Psoas muscle (tissue), 8 donors: Measurements from ENCODE around the gene MGLL. TPM values are rescaled to one million over a fixed set of nuclear protein-coding genes. Genes with fewer than 3 reads are reported as not detected.

ENCODE experiments used
- ATAC-seq, 4 donors: fragments of 200-7000 bp; cut with Tn5 transposase; one replicate each; pipeline ENCODE4 v1.9.1; 2020; ENCODE audit warnings: moderate library complexity in 3 of 4, mild to moderate bottlenecking in 2 of 4
- DNase-seq, 2 donors: peaks; one replicate each; pipeline ENCODE4 v3.0.0-alpha.2; 2020
- H3K27ac ChIP-seq: fragments of 200-600 bp; one replicate; pipeline ENCODE4 v1.8.0; 2022
- H3K27me3 ChIP-seq, 3 donors: fragments of 200-600 bp in 1 of 3; one replicate each; pipeline versions ENCODE4 v1.6.1 to v1.8.0; 2013 to 2022; ENCODE audit warnings: low read length in 2 of 3, mild to moderate bottlenecking in 2 of 3, moderate library complexity in 1 of 3; ENCODE audit not compliant: insufficient read depth in 3 of 3
- H3K36me3 ChIP-seq, 2 donors: fragments of 200-600 bp in 1 of 2; one replicate each; pipeline versions ENCODE4 v1.6.1 to v1.8.0; 2013 to 2022; ENCODE audit warnings: low read depth in 1 of 2, mild to moderate bottlenecking in 1 of 2, moderate library complexity in 1 of 2; ENCODE audit not compliant: insufficient read depth in 1 of 2
- H3K4me1 ChIP-seq: fragments of 200-600 bp; one replicate; pipeline ENCODE4 v1.8.0; 2022
- H3K4me3 ChIP-seq: fragments of 200-600 bp; one replicate; pipeline ENCODE4 v1.8.0; 2022; ENCODE audit warnings: mild to moderate bottlenecking
- H3K9me3 ChIP-seq: fragments of 200-600 bp; one replicate; pipeline ENCODE4 v1.8.0; 2022
- WGBS, 3 donors: extraction: QIAGEN DNeasy Blood & Tissue Kit; methylation state at CpG; one replicate each; pipeline versions ENCODE4 v1.1.6 to v1.1.7; 2013; 5-methylcytosine and 5-hydroxymethylcytosine counted together
- intact Hi-C, 2 donors: fragments of 100-400 bp; cut with DNase I; formaldehyde crosslinking; loops; one replicate each; pipeline versions ENCODE4 v1.11.0 to v1.14.2; 2022
- polyA plus RNA-seq, 3 donors: library from polyadenylated mRNA; stranded (reverse); fragments of 200-250 nt; gene quantifications; one replicate each; pipeline ENCODE4 v1.2.3, GENCODE V29; 2013
- total RNA-seq, 4 donors: library from RNA; stranded (reverse); fragmentation: NEBNext Ultra II Directional in 2 of 4; extraction: Animal tissue kit (Norgen Biotek cat#: 25700) in 2 of 4; gene quantifications; one replicate each; pipeline versions ENCODE4 v1.2.1 to v1.2.4, GENCODE V29; 2021 to 2023
- TF ChIP-seq, protein P1 (sequence below): fragments of 200-600 bp; IDR thresholded peaks from one replicate; pipeline ENCODE4 v1.8.0; 2022; ENCODE audit warnings: antibody characterized with exemption
- donor health status: healthy with polysubstance abuse.
- donor health status: DM: no; HTN: no; CAD: no; lungs with moderate emphysema.
- donor health status: Bipolar disorder and iron deficiency.
- donor health status: healthy.
- donor health status: DM: yes; HTN: yes; CAD: no.
- donor health status: DM: no; HTN: no; CAD: no.
- donor health status: DM: no; HTN: no; CAD: no.
- donor health status: DM: yes; HTN: yes; CAD: no.

MGLL gene
- total and polyA plus RNA-seq, 7 donors, result 32.8 to 85.6 (median 63.0) TPM

- DNase-seq (peak; percentile 88 to 94), ATAC-seq (peak; percentile 89 to 91 (median 91))
- WGBS, 3 donors, result 1% methylated on average over 19 to 101 of the region's 102 CpGs
- intact Hi-C loops, result loop anchor here in 1 of 2 donors (5.0 kb wide), 1 partner anchor 150 kb away; the partner anchor contains the start of gene MGLL
- Histone ChIP-seq H3K4me3 (peak within 1 kb of the TSS; percentile 98), H3K4me1 (peaks cover 12% of the 10 kb centered on the region), H3K27me3 (no peaks in the 10 kb centered on the region), H3K36me3 (peaks cover 0 to 22% of the 10 kb centered on the region in 2 donors), H3K27ac (peak within 1 kb of the TSS; percentile 99), H3K9me3 (no peaks in the 10 kb centered on the region)
- TF ChIP-seq, protein P1, sequence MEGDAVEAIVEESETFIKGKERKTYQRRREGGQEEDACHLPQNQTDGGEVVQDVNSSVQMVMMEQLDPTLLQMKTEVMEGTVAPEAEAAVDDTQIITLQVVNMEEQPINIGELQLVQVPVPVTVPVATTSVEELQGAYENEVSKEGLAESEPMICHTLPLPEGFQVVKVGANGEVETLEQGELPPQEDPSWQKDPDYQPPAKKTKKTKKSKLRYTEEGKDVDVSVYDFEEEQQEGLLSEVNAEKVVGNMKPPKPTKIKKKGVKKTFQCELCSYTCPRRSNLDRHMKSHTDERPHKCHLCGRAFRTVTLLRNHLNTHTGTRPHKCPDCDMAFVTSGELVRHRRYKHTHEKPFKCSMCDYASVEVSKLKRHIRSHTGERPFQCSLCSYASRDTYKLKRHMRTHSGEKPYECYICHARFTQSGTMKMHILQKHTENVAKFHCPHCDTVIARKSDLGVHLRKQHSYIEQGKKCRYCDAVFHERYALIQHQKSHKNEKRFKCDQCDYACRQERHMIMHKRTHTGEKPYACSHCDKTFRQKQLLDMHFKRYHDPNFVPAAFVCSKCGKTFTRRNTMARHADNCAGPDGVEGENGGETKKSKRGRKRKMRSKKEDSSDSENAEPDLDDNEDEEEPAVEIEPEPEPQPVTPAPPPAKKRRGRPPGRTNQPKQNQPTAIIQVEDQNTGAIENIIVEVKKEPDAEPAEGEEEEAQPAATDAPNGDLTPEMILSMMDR, result no peak
Measured at GRCh38 chr3:127672429-127673190, 149.7 kb downstream of the MGLL start, which contains the start of gene ABTB1. Gene ABTB1 (plus strand): TSS chr3:127672952. CDS start chr3:127673026, 74 bp downstream.

DNA sequence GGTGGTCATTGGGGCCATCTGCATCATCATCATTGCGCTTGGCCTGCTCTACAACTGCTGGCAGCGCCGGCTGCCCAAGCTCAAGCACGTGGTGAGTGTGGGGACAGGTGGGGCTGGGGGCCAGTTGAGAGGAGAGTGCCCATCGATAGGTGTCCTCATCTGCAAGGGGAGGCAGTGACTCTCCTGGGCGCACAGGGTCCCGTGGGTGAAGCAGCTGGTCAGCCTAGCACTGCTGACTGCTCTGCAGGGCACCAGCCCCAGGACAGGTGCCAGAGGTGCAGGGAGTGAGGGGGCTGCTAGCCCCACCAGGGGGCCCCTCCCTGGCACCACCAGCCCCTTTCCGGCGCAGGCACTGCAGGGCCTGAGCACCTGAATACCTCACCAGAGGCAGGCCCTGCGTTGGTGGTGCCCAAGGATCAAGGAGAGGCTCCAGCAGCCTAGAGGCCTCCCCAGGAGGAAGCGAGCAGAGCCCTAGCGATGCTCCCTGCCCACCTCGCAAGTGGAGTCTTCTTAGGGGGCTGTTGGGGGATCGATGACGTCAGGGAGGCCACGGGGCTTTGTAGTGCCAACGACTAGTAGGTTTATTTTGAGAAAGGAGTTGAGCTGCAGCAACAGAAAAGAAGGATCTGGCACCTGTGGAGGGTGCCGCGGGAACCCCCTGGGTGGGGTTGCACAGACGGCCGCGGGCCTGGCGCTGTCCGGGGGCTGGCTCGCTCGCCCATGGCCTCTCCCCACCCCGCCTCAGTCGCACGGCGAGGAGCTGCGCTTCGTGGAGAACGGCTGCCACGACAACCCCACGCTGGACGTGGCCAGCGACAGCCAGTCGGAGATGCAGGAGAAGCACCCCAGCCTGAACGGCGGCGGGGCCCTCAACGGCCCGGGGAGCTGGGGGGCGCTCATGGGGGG is 150.5 kb downstream of the MGLL start:
- ATAC-seq, result peak; percentile 33 to 60 (median 43)

GRCh38 chr3:127670761-127671522 is 151.4 kb downstream of the MGLL start:
- DNase-seq, result peak in 1 of 2 donors; percentile 42
- WGBS, 3 donors, result 91 to 93% (median 92%) methylated on average over 18 to 20 of the region's 20 CpGs
- no peaks in the 10 kb centered on the region for H3K9me3 ChIP-seq
- TF ChIP-seq, protein P1, result no peak
- peaks cover 0 to 6% of the 10 kb centered on the region in 2 donors for H3K36me3 ChIP-seq
- H3K27ac ChIP-seq, result no peak overlapping the region
- no peaks in the 10 kb centered on the region for H3K27me3 ChIP-seq
- intact Hi-C loops, result loop anchor here in 1 of 2 donors (5.0 kb wide), 1 partner anchor 151 kb away; the partner anchor contains the start of gene MGLL
- no peak overlapping the region for H3K4me3 ChIP-seq
- peaks cover 12% of the 10 kb centered on the region for H3K4me1 ChIP-seq
- ATAC-seq, result no peak

More for the DNA sequence above, 150.5 kb downstream of the MGLL start:
- intact Hi-C loops, result loop anchor here in 1 of 2 donors (5.0 kb wide), 1 partner anchor 151 kb away; the partner anchor contains the start of gene MGLL
- no peaks in the 10 kb centered on the region for H3K9me3 ChIP-seq
- DNase-seq, result peak; percentile 43 to 64
- peak overlapping the region; percentile 98 for H3K4me3 ChIP-seq
- peaks cover 12% of the 10 kb centered on the region for H3K4me1 ChIP-seq
- peaks cover 0 to 14% of the 10 kb centered on the region in 2 donors for H3K36me3 ChIP-seq
- 24 to 34% (median 31%) methylated on average over 29 to 44 of the region's 44 CpGs for WGBS, 3 donors
- no peaks in the 10 kb centered on the region for H3K27me3 ChIP-seq
- TF ChIP-seq, protein P1, result no peak
- H3K27ac ChIP-seq, result peak overlapping the region; percentile 99

DNA sequence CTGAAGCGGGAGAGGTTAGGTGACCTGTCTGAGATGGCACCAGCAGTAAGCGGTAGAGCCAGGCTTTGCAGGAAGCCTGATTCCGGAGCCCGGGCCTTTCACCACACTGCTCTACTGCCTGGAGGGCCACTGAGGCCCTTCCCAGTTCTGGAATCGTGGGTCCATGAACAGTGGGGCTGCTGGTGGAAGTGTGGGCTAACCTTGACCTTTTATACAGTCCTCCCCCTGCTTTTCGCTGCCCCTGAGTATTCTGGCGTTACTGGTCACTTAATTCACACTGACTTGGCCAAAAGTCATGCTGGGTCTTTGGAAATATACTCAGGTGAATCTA is 152.1 kb downstream of the MGLL start:
- TF ChIP-seq, protein P1, result no peak
- Histone ChIP-seq H3K4me1 (peaks cover 12% of the 10 kb centered on the region), H3K27ac (no peak overlapping the region), H3K9me3 (no peaks in the 10 kb centered on the region), H3K27me3 (no peaks in the 10 kb centered on the region), H3K4me3 (no peak overlapping the region), H3K36me3 (no peaks in the 10 kb centered on the region)
- no peak for DNase-seq
- 95 to 97% (median 96%) methylated on average over 7 of the region's 7 CpGs for WGBS, 3 donors
- intact Hi-C loops, result loop anchor here in 1 of 2 donors (5.0 kb wide), 1 partner anchor 152 kb away; the partner anchor contains the start of gene MGLL
- ATAC-seq, result no peak
